Stimulated activated effector memory CD8-positive, alpha-beta T cell treated with anti-CD3 and anti-CD28 coated beads, Interleukin-12 subunit alpha, Interleukin-12 subunit beta, amount 100 ng/mL, for 72 hours (primary cell): ENCODE results near the gene KCNMA1.

Experiments
- ATAC-seq: fragments of 150-1000 bp; cut with Tn5 transposase; 2 replicates; pipeline ENCODE4 v1.10.0; 2021
- DNase-seq, 2 donors: peaks; one replicate each; pipeline ENCODE4 v3.0.0; 2021 to 2022; ENCODE audit warnings: low spot score in 2 of 2
- H3K27ac Mint-ChIP-seq: one replicate; pipeline ENCODE4 v1.8.0; 2022; ENCODE audit warnings: mild to moderate bottlenecking, mixed read lengths
- H3K36me3 Mint-ChIP-seq: one replicate; pipeline ENCODE4 v1.8.0; 2022; ENCODE audit warnings: mild to moderate bottlenecking, mixed read lengths
- H3K4me1 Mint-ChIP-seq: one replicate; pipeline ENCODE4 v1.8.0; 2022; ENCODE audit warnings: mixed read lengths
- H3K4me3 Mint-ChIP-seq: one replicate; pipeline ENCODE4 v1.8.0; 2022; ENCODE audit warnings: mild to moderate bottlenecking, mixed read lengths
- H3K9me3 Mint-ChIP-seq: one replicate; pipeline ENCODE4 v1.8.0; 2022; ENCODE audit warnings: mixed read lengths

The KCNMA1 gene

DNA sequence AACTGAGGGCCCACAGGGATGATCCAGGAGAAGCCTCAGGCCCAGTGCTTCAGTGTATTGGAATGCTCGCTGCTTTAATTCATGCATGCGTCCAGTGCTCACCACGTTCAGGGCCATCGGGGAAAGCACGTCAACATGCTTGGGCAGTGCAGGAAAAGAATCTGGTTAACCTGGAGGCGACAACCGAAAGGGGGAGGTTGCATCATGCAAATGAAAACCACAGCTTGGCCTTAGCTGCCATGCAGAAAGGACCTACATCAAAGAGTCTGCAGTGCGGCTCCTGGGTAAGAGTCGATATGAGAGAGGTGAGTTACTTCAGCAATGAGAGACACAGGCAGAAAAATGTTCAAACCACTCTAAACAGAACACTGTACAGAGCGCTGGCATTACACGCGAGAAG, 440.1 kb downstream of the KCNMA1 start:
- no peaks in the 10 kb centered on the region for H3K4me1 Mint-ChIP-seq
- no peak overlapping the region for H3K27ac Mint-ChIP-seq
- H3K9me3 Mint-ChIP-seq: no peaks in the 10 kb centered on the region
- ATAC-seq (no peak), DNase-seq (no peak)
- no peak overlapping the region for H3K4me3 Mint-ChIP-seq
- no peaks in the 10 kb centered on the region for H3K36me3 Mint-ChIP-seq

DNA sequence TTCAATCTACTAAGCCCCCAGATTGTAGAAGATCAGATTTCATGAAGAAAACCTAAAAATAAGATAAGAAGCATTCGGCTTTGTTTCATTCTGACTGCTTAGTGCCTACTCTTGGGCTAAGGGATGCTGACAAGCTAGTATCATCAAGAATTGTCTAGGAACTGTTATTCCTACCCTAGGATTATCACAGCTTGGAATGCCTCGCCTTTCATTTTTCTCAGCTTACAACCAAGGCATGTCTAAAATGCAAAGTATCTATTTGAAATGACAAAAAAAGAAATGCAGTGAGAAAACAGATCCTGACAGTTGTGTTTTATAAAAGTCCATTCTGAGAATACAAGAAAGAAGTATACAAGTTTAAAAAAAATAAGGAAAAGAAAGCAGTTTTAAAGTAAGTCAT, 441.0 kb downstream of the KCNMA1 start:
- DNase-seq (no peak), ATAC-seq (no peak)
- no peaks in the 10 kb centered on the region for H3K9me3 Mint-ChIP-seq
- no peak overlapping the region for H3K27ac Mint-ChIP-seq
- H3K4me3 Mint-ChIP-seq: no peak overlapping the region
- no peaks in the 10 kb centered on the region for H3K36me3 Mint-ChIP-seq
- no peaks in the 10 kb centered on the region for H3K4me1 Mint-ChIP-seq

DNA sequence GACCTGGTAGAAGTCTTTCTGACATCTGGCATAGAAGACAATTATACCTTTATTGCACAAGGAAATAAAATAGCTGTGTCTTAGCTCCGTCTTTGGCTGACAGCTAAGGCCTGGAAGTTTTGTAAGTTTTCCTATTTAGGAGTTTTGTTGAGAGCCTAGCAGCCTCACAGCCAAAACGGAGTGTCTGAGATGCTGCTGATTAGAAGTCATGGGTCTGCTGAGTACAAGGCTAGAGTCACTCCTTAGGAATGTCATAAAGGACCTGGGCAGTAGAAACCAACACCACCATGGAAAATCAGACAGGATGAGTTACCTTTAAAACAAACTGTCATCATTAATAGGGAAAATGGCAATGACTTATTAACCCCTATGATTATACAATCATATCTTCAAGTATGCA, 442.5 kb downstream of the KCNMA1 start:
- DNase-seq (no peak), ATAC-seq (no peak)
- Mint-ChIP-seq H3K9me3 (no peaks in the 10 kb centered on the region), H3K4me1 (no peaks in the 10 kb centered on the region), H3K36me3 (no peaks in the 10 kb centered on the region), H3K27ac (no peak overlapping the region), H3K4me3 (no peak overlapping the region)

DNA sequence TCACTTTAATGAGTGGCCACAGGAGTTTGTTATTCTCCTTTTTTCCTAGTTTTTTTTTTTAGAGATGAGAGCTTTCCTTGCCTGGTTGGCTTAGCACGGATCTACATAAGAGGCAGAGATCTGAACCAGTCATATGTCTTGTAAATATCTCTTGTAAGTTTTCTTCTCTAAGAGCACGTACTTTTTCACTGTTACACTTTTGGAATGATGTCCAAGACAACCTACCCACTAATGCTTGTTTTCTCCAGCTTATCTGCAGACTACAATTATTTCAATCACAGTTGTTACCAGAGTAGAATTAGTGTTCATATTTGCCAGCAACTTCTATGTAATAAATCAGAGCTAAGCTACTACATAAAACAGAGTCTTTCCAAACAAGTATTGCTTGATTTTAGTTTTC, 444.6 kb downstream of the KCNMA1 start:
- Mint-ChIP-seq H3K4me1 (no peaks in the 10 kb centered on the region), H3K27ac (no peak overlapping the region), H3K36me3 (no peaks in the 10 kb centered on the region), H3K4me3 (no peak overlapping the region), H3K9me3 (no peaks in the 10 kb centered on the region)
- no peak for DNase-seq
- no peak for ATAC-seq

DNA sequence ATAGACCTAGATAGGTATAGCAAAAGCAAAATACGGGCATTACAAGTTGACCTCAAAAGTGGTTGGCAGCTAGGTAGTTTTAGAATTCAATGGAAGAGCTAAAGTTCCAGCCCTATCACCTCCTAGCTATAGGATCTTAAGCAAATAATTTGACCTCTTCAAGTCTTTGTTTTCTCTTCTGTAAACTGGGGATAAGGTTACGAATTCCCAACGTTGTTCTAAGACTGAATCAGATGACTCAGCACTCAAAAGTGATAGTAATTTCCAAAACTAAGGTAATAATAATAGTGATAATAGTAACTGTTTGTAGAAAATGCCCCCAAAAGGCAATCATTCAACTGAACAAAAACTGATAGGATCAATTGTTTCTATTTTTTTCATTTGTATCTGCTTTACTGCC, 445.2 kb downstream of the KCNMA1 start:
- Mint-ChIP-seq H3K4me1 (no peaks in the 10 kb centered on the region), H3K27ac (no peak overlapping the region), H3K36me3 (no peaks in the 10 kb centered on the region), H3K9me3 (no peaks in the 10 kb centered on the region), H3K4me3 (no peak overlapping the region)
- ATAC-seq (no peak), DNase-seq (no peak)

DNA sequence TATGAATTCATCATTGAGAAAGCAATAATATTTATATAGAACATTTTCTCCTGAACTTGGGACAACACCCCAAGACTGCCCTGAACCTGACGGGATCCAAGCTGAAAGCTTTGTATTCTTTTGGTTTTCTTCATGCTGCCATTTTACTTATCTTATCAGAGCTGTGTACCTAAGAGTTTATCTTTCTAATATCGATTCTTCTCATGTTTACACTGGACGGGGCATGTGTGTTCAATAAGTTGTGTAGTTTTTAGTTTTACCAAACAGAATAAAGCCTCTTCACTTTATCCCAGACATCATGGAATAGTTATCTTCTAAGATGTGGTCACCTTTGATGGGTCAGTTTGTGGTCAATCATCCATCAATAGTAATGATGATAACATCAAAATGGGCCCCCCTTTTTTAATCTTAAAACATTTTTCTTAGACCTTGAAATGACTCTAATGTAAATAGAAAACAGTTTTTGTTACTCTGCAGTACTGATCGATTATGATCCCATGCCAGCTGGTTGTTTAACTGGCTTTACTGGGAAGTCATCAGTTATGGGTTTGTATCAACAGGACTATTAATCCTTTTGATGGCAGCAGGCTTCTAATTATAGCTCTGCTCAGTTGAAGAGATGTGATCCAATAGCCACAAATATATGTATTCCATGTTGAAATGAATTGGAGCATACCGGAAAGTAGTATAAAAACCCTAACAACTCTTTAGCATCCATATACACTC, 446.1 kb downstream of the KCNMA1 start:
- Mint-ChIP-seq H3K4me1 (no peaks in the 10 kb centered on the region), H3K27ac (no peak overlapping the region), H3K36me3 (no peaks in the 10 kb centered on the region), H3K4me3 (no peak overlapping the region), H3K9me3 (no peaks in the 10 kb centered on the region)
- ATAC-seq (no peak), DNase-seq (no peak)

DNA sequence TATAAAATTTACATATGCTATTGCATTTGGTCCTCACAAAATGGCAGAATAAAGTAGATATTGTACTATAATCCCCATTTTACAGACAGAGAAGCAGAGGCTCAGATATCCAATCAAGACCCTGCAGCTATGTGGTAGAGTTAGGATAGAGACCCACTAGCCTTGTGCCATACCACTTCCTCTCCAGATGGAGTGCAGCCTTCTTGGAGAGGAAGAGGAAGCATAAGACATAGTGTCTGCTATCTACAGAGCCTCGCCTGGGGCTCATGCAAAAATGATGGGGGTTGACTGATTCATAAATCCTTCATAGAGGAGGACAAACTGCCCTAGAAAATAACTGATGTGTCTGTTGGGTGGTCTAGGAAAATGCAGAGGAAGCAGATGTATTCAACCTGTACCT, 447.3 kb downstream of the KCNMA1 start:
- Mint-ChIP-seq H3K36me3 (no peaks in the 10 kb centered on the region), H3K9me3 (no peaks in the 10 kb centered on the region), H3K4me1 (no peaks in the 10 kb centered on the region), H3K27ac (no peak overlapping the region), H3K4me3 (no peak overlapping the region)
- DNase-seq: no peak
- ATAC-seq: no peak

DNA sequence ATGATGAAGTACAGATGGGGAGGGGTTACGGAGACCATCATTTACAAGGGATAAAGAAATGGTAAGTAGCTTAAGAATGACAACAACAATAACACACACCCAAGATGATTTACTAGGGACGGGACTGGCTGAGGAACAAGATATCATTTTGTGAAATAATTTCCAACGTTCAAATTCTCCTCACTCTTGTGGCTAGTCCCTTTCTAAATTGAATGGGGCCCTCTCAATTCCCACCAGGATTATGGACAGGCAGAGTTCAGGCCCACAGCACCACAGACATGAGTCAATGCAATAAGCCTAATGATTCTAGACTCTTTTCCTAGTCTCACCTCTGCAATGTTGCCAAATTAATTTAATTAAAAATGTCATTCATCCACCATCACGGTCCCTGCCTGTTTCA, 448.1 kb downstream of the KCNMA1 start:
- DNase-seq (no peak), ATAC-seq (no peak)
- Mint-ChIP-seq H3K9me3 (no peaks in the 10 kb centered on the region), H3K4me1 (no peaks in the 10 kb centered on the region), H3K36me3 (no peaks in the 10 kb centered on the region), H3K27ac (no peak overlapping the region), H3K4me3 (no peak overlapping the region)

DNA sequence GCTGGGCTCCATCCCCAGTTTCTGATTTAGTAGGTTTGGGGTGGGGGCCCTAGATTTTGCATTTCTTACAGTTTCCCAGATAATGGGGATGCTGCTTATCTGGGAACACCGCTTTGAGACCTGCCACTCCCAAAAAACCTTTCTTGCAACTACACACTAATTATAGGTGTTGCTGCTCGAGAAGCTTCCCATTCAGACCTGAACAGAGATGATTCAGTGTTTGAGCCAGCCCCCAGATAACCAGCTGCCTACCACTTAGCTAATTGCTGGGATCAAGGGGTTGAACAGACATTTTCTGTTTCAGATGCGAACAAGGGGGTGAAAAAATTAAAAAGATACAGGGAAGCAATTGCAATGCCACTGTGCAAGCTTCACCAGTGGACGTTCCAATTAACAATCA, 448.5 kb downstream of the KCNMA1 start:
- Mint-ChIP-seq H3K27ac (no peak overlapping the region), H3K4me3 (no peak overlapping the region), H3K36me3 (no peaks in the 10 kb centered on the region), H3K9me3 (no peaks in the 10 kb centered on the region), H3K4me1 (no peaks in the 10 kb centered on the region)
- ATAC-seq (no peak), DNase-seq (no peak)

DNA sequence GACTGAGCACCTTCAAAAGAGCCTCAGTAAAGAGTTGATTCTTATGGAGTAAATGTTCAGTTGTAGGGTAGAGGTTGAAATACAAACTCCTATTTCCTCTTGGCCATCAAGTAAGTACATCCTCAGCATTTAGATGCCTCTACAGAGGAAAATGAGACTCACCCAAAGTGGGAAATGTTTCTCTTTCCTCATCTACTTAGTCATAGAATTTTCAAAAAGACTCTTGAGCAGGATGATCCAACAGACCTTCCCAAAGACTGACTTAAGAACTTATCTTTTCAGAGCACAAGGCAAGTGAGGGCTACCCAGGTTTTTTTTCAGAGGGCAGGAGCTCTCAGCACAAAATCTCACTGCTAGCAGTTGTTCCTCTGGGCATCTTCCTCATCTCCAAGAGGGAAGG, 449.1 kb downstream of the KCNMA1 start:
- Mint-ChIP-seq H3K4me3 (no peak overlapping the region), H3K4me1 (no peaks in the 10 kb centered on the region), H3K36me3 (no peaks in the 10 kb centered on the region), H3K9me3 (no peaks in the 10 kb centered on the region), H3K27ac (no peak overlapping the region)
- no peak for ATAC-seq
- no peak for DNase-seq

DNA sequence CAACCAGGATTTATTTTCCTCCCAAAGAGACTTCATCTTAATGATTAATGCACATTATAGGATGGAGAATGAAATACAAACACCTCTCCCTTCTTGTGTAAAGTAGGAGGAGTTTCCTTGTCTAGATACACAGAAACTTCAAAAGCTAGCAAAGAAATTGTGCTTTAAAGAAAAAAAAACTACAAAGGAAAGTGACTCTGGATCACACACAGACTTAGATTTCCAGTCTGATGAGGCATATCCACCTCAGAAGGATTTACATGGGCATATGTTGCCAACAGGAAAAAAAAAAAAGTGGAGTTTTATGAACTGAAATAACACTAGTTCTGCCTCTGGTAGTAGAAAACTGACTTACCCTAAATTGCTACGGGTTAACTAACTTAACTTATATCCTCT, 449.6 kb downstream of the KCNMA1 start:
- ATAC-seq: no peak
- H3K27ac Mint-ChIP-seq: no peak overlapping the region

DNA sequence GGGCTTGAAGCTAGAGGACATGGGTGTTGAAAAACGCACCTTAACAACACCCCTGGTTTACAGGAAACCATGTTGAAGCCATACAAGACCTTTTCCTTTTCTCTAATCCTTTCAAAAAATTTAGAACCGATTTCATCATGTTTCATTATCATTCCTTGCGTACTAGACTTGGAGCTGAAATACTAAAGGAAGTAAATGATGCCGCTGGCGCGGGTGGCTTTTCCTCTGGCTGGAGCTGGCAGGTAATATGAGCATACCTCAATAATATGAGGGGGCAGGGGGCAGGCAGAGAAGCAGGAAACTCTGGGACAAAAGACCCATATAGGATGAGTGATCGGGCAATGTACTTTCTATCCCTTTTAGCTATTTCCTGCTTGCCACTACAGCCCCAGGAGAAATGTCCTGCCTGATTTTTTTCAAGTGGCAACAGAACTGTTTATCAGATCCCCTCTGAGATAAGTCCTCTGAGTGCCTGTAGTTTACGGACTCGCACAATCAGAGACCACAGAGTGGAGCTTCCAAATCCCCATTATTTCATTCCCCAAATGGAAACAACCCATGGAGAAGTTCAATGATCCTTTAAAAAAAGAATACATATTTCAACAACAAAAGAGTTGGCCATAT, 450.1 kb downstream of the KCNMA1 start:
- Mint-ChIP-seq H3K4me1 (no peaks in the 10 kb centered on the region), H3K4me3 (no peak overlapping the region), H3K9me3 (no peaks in the 10 kb centered on the region), H3K27ac (no peak overlapping the region), H3K36me3 (no peaks in the 10 kb centered on the region)
- no peak for ATAC-seq
- no peak for DNase-seq

More for the DNA sequence above, 449.6 kb downstream of the KCNMA1 start:
- Mint-ChIP-seq H3K36me3 (no peaks in the 10 kb centered on the region), H3K4me1 (no peaks in the 10 kb centered on the region), H3K9me3 (no peaks in the 10 kb centered on the region), H3K4me3 (no peak overlapping the region)
- no peak for DNase-seq

DNA sequence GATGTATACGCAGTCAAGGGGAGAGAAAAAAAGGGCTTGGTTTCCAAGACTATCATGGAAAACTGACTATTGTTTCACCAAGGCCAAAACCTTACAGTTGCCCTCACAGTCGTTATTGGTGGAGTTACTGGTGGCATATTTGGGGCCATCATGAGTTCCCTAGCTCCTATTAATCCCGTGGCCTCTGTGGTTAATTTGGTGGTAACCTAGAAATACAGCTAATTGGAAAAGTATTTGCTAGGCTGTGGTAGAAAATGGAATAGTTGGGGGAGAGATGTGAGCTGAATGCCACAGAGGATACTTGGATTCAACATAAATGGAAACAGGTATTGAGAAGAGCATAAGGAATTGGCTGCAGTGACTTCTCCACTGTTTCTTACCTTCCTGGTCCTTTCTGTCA, 450.7 kb downstream of the KCNMA1 start:
- Mint-ChIP-seq H3K4me3 (no peak overlapping the region), H3K27ac (no peak overlapping the region), H3K9me3 (no peaks in the 10 kb centered on the region), H3K4me1 (no peaks in the 10 kb centered on the region), H3K36me3 (no peaks in the 10 kb centered on the region)
- ATAC-seq (no peak), DNase-seq (no peak)

DNA sequence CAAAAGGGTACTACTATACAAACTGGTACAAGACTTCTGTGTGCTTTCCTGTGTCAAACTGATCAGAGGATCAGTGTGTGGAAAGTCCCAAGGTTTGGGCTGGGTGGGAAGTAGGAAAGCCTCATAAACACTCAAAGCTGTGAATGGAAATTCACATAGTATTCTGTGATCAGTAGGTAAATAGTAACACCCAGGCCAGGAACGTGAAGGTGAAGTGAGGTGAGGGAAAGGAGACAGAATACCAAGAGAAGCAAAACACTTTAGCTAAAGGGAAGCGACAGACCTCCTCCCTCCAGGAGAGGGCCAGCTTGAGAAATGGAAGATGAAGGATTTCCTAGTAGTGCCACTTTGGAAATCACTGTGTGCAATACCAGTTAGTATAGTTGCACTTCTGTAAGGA, 451.9 kb downstream of the KCNMA1 start:
- no peak overlapping the region for H3K4me3 Mint-ChIP-seq
- no peaks in the 10 kb centered on the region for H3K4me1 Mint-ChIP-seq
- no peaks in the 10 kb centered on the region for H3K9me3 Mint-ChIP-seq
- DNase-seq: no peak
- ATAC-seq: no peak
- no peaks in the 10 kb centered on the region for H3K36me3 Mint-ChIP-seq
- H3K27ac Mint-ChIP-seq: no peak overlapping the region

DNA sequence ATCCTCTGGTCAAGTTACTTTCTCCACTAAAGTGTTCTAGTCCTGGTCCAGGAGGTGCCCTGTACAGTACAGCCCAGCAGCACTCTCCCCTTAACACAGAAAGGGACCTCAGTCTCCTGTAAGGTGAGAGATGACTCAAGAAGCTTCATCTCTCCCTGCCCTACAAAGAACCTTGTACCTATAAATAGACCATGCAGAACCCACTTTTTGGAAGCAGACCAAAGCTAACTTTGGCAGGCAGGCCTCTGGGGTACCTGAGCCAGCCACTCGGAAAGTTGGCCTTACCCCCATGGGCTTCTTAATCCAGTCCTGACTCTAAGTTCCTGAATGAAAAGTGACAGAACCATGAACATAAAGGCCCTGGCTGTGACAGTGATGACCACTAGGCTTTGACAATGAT, 454.8 kb downstream of the KCNMA1 start:
- H3K9me3 Mint-ChIP-seq: no peaks in the 10 kb centered on the region
- no peaks in the 10 kb centered on the region for H3K36me3 Mint-ChIP-seq
- ATAC-seq: no peak
- no peaks in the 10 kb centered on the region for H3K4me1 Mint-ChIP-seq
- no peak overlapping the region for H3K27ac Mint-ChIP-seq
- DNase-seq: no peak
- H3K4me3 Mint-ChIP-seq: no peak overlapping the region

DNA sequence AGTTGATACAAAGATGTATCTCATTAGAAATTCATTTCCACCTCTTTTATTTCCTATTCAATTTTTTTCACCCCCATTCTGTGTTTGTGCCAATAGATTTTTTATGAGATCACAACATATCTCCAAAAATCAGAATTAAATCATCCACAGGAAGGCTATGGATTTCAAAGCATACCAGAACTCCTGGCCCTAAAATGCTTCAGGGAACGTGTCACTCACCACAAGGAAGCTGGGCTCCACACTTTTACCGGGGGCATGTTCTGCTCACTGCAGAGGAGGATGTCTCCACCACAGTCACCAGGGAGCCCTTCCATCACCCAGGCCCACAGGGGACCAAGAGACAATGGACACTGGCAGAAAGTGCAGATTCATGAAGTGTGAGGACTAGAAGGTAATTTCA, 456.8 kb downstream of the KCNMA1 start:
- H3K36me3 Mint-ChIP-seq: no peaks in the 10 kb centered on the region
- H3K4me1 Mint-ChIP-seq: no peaks in the 10 kb centered on the region
- no peak overlapping the region for H3K27ac Mint-ChIP-seq
- H3K9me3 Mint-ChIP-seq: no peaks in the 10 kb centered on the region
- no peak overlapping the region for H3K4me3 Mint-ChIP-seq
- DNase-seq: no peak
- ATAC-seq: no peak
